AG04450 (cell line): ENCODE results near the gene MT1A. TPM values are rescaled to one million over a fixed set of nuclear protein-coding genes. Genes with fewer than 3 reads are reported as not detected.
"Not testable (repeated sequence)": the region's sequence is repeated elsewhere in the genome, so short reads cannot be mapped to it uniquely, and the experiment has no call there.

ENCODE experiments used
- CTCF ChIA-PET: fragments of 300-600, 350-600 bp; formaldehyde crosslinking; extraction: SDS; loops from one replicate; lab custom pipeline; 2022; ENCODE audit warnings: antibody characterized with exemption, inconsistent platforms; lab: Charles Lee
- POLR2A ChIA-PET: fragments of 350-600 bp; formaldehyde crosslinking; extraction: SDS; loops from one replicate; lab custom pipeline; 2021; ENCODE audit warnings: antibody characterized with exemption, inconsistent platforms; lab: Yijun Ruan, JAX
- DNase-seq: peaks from one replicate; pipeline ENCODE4 v3.0.0-alpha.2; 2011; ENCODE audit warnings: low read depth, low spot score
- H3K27ac ChIP-seq: one replicate; pipeline ENCODE4 v1.5.1; 2012; ENCODE audit warnings: low read depth, low read length, control low read depth
- H3K27me3 ChIP-seq: one replicate; pipeline ENCODE4 v1.6.0; 2012; ENCODE audit warnings: low read length; ENCODE audit not compliant: control insufficient read depth, insufficient read depth
- H3K4me3 ChIP-seq: 2 replicates; pipeline ENCODE4 v1.5.1; 2011; ENCODE audit warnings: mild to moderate bottlenecking, low read depth, low read length, control low read depth
- H3K9me3 ChIP-seq: 2 replicates; pipeline ENCODE4 v1.5.1; 2012; ENCODE audit warnings: low read length; ENCODE audit not compliant: control insufficient read depth, insufficient read depth
- polyA plus RNA-seq: library from polyadenylated mRNA; depleted of rRNA; stranded (reverse); fragments of >200 nt; gene quantifications from 2 replicates; pipeline ENCODE4 v1.2.3, GENCODE V29; 2011
- TF ChIP-seq, protein P1 (sequence below): IDR thresholded peaks from 2 replicates; pipeline ENCODE4 v1.5.1; 2011; ENCODE audit warnings: low read depth, low read length, control low read depth, inconsistent platforms

Gene MT1A
- polyA plus RNA-seq, 1 experiment, result 0.66 TPM

DNA sequence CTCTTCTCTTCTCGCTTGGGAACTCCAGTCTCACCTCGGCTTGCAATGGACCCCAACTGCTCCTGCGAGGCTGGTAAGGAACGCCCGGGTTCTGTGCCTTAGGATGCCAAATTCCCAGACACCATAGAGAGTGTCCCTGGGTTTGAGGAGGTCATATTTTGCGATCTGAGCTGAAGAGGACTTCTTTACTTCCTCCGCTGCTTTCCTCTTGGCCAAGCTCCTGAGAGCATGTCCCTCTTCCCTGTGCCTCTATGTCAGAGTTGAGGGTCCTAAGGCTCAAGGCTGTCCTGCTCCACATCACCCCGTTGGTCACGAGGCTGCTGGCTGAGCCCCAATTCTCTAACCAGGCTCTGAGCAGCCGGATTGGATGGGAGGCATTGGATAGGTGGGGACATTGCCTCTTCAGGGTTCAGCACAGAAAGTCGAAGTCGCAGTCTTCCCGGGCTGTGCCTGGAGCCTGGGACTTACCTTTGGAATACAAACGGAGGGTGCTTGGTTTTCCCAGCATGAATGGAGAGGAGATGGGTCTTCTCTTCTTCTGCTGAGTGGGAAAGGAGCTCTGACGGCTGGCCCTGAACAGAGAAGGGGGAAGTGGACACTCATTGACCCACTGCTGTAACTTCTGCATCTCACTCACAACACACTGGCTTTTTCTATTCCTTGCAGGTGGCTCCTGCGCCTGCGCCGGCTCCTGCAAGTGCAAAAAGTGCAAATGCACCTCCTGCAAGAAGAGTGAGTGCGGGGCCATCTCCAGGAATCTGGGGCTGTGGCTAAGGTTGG is 31.6 kb downstream of the MT1A start:
- TF ChIP-seq, protein P1, sequence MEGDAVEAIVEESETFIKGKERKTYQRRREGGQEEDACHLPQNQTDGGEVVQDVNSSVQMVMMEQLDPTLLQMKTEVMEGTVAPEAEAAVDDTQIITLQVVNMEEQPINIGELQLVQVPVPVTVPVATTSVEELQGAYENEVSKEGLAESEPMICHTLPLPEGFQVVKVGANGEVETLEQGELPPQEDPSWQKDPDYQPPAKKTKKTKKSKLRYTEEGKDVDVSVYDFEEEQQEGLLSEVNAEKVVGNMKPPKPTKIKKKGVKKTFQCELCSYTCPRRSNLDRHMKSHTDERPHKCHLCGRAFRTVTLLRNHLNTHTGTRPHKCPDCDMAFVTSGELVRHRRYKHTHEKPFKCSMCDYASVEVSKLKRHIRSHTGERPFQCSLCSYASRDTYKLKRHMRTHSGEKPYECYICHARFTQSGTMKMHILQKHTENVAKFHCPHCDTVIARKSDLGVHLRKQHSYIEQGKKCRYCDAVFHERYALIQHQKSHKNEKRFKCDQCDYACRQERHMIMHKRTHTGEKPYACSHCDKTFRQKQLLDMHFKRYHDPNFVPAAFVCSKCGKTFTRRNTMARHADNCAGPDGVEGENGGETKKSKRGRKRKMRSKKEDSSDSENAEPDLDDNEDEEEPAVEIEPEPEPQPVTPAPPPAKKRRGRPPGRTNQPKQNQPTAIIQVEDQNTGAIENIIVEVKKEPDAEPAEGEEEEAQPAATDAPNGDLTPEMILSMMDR, result no peak
- CTCF ChIA-PET, result no interaction called here
- H3K27ac ChIP-seq, result no peak overlapping the region
- H3K9me3 ChIP-seq, result no peaks in the 10 kb centered on the region; the same call in 1 of the 2 replicates
- no peak for DNase-seq
- peaks cover 58% of the 10 kb centered on the region for H3K27me3 ChIP-seq
- POLR2A ChIA-PET, result no interaction called here
- H3K4me3 ChIP-seq, result no peak overlapping the region

DNA sequence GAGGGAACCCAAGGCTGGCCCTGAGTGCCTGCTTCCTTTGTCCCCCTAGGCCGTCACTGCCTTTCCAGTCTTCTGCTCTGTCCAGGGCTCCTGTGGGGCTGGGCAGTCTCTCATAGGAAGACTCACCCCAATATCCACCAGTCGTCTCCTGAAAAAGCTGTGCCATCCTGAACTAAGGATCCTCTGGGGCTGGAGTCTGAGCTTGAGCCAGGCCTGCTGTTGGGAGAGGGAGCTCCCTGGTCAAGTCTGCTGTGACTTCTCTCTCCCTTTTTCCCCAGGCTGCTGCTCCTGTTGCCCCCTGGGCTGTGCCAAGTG is 32.1 kb downstream of the MT1A start:
- no peaks in the 10 kb centered on the region; the same call in 1 of the 2 replicates for H3K9me3 ChIP-seq
- POLR2A ChIA-PET, result no interaction called here
- CTCF ChIA-PET, result no interaction called here
- H3K4me3 ChIP-seq, result no peak overlapping the region
- DNase-seq, result no peak
- H3K27me3 ChIP-seq, result peaks cover 55% of the 10 kb centered on the region
- TF ChIP-seq, protein P1, result no peak
- H3K27ac ChIP-seq, result no peak overlapping the region

DNA sequence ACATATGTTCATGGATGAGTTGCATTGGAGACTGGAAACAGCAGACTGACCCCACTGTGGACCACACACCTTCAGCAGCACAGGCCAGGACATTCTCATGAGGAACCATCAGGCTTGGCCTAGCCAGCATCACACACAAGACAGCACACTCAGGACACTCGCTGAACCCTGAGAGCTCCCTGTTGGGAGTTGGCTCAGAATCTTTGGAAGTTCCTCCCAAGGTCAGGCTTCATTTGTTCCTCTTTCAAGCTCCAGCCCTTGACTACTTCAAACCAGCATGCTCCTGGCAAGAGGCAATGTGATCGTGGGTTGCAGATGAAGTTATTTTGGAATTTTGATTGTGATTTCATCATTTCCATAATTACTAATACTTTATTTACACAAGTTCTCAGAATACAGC is 33.2 kb downstream of the MT1A start:
- DNase-seq, H3K4me3 ChIP-seq, H3K9me3 ChIP-seq, H3K27ac ChIP-seq: not testable (repeated sequence)
- peaks cover 58% of the 10 kb centered on the region for H3K27me3 ChIP-seq
- ChIA-PET POLR2A (interaction anchor here (1.5 kb wide), 1 partner anchor 46 kb away, joined by 6 read pairs; the partner anchor contains the start of gene MT1E), CTCF (interaction anchor here (2.9 kb wide), 1 partner anchor 31 kb away, joined by 19 read pairs; no protein-coding TSS in a partner anchor)

DNA sequence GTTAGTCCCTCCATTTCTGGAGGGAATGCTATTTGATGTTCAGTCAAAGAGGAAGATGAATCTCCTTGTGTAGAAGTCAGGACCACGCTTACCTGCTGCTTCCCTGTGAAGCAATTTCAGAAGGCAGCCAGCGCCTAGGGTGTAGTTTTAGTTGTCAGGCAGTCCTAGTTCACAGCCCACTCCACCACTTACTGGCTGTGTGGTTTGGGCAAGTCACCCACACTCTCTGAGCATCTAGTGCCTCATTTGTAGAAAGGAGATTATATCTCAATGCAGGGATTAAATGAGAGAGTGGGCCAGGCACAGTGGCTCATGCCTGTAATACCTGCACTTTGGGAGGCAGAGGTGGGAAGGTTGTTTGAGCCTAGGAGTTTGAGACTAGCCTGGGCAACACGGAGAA is 33.7 kb downstream of the MT1A start:
- H3K4me3 ChIP-seq, H3K9me3 ChIP-seq, DNase-seq, H3K27ac ChIP-seq: not testable (repeated sequence)
- POLR2A ChIA-PET, result interaction anchor here (1.1 to 1.5 kb wide), 3 partner anchors 10 to 65 kb away, joined by 4 to 6 read pairs (median 6); partner anchors contain the start of genes MT1E and MT1X
- CTCF ChIA-PET, result interaction anchor here (2.9 kb wide), 1 partner anchor 30 kb away, joined by 19 read pairs; no protein-coding TSS in a partner anchor
- peaks cover 57% of the 10 kb centered on the region for H3K27me3 ChIP-seq

DNA sequence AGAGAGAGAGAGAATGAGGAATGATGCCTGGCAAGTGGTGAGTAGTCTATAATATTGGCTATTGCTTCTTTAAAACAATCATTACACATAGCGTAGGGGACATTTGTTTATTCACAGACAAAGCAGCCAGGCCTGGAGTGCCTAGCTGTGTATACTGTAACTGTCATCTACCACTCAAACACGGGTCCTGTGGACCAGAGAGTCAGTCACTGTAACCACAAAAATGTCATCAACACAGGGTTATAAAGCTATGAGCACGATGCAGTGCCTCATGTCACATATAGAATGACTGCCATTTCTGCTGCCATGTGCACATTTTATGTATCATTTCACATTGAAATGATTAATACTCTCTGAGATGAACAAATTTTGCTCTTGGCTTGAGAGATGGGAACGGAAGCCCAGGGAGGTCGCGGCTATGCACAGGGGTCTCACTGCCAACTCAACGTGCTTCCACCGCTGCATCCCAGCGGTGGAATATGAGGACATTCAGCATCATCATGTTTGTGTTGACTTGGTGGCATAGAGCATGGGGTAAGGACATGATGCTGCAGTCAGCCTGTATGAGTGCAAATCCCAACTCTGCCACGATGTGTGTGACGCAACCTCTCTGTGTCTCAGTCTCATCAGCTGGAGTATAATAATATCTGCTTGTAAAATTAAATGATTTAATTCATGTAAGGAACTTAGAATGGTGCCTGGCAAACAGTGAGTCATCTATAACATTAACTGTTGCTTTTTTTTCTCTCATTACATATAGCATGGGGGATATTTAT is 34.5 kb downstream of the MT1A start:
- POLR2A ChIA-PET, result interaction anchor here (0.8 to 1.5 kb wide), 4 partner anchors 10 to 66 kb away, joined by 3 to 6 read pairs (median 5); partner anchors contain the start of genes MT1E and MT1X
- Histone ChIP-seq H3K9me3 (no peaks in the 10 kb centered on the region; the same call in 1 of the 2 replicates), H3K27ac (no peak overlapping the region), H3K4me3 (no peak overlapping the region), H3K27me3 (peaks cover 51% of the 10 kb centered on the region)
- no peak for DNase-seq
- CTCF ChIA-PET, result interaction anchor here (1.2 to 2.9 kb wide), 4 partner anchors 10 to 117 kb away, joined by 4 to 19 read pairs (median 4); partner anchors contain the start of gene MT1X
- TF ChIP-seq, protein P1, result no peak
